Transverse colon (tissue), 4 donors: Measurements from ENCODE around the gene SH2D7. TPM values are rescaled to one million over a fixed set of nuclear protein-coding genes. Genes with fewer than 3 reads are reported as not detected.

Experiments
- DNase-seq: peaks from one replicate; pipeline ENCODE4 v3.0.0-alpha.2; 2019
- H3K27ac ChIP-seq, 4 donors: fragments of 200-600 bp; sonication (generic); 2 replicates each; pipeline ENCODE4 v1.5.1; 2016 to 2018; ENCODE audit warnings: inconsistent platforms in 4 of 4
- H3K27me3 ChIP-seq: fragments of 200-600 bp; sonication (generic); 2 replicates; pipeline ENCODE4 v1.5.1; 2017; ENCODE audit warnings: inconsistent platforms
- H3K36me3 ChIP-seq, 4 donors: fragments of 200-600 bp; sonication (generic); 2 replicates each; pipeline ENCODE4 v1.5.1; 2017 to 2019; ENCODE audit warnings: inconsistent platforms in 4 of 4
- H3K4me1 ChIP-seq, 4 donors: fragments of 200-600 bp; sonication (generic); 2 replicates each; pipeline ENCODE4 v1.5.1; 2017 to 2020; ENCODE audit warnings: inconsistent platforms in 4 of 4
- H3K4me3 ChIP-seq, 4 donors: fragments of 200-600 bp; sonication (generic); 1 replicate in 1 of 4; 2 replicates in 3 of 4; pipeline versions ENCODE4 v1.5.1 to v1.6.1; 2017 to 2019; ENCODE audit warnings: inconsistent platforms in 4 of 4
- H3K9me3 ChIP-seq, 2 donors: fragments of 200-600 bp; sonication (generic); 2 replicates each; pipeline ENCODE4 v1.5.1; 2017 to 2019; ENCODE audit warnings: inconsistent platforms in 2 of 2
- CTCF ChIP-seq, 5 experiments: fragments of 200-600 bp in 3 of 5; fragments of 450-650 bp in 2 of 5; sonication (generic) in 3 of 5; IDR thresholded peaks; 1 replicate in 2 of 5; 2 replicates in 3 of 5; pipeline ENCODE4 v1.5.1; 2016 to 2017; ENCODE audit warnings: antibody characterized with exemption in 5 of 5, inconsistent platforms in 3 of 5, mild to moderate bottlenecking in 2 of 5, moderate library complexity in 1 of 5
- EP300 ChIP-seq: sonication (generic); formaldehyde crosslinking; IDR thresholded peaks from one replicate; pipeline ENCODE4 v1.6.1; 2017; ENCODE audit warnings: antibody characterized with exemption, low read depth
- POLR2A ChIP-seq: fragments of 450-650 bp; IDR thresholded peaks from one replicate; pipeline ENCODE4 v1.6.1; 2016; ENCODE audit warnings: antibody characterized with exemption, mild to moderate bottlenecking, moderate library complexity
- POLR2AphosphoS5 ChIP-seq, 3 donors: sonication (generic); formaldehyde crosslinking; IDR thresholded peaks; one replicate each; pipeline ENCODE4 v1.6.1; 2016; ENCODE audit warnings: antibody characterized with exemption in 3 of 3
- WGBS, 2 donors: methylation state at CpG; one replicate each; pipeline ENCODE4 v1.1.5; 2018; ENCODE audit warnings: low coverage in 1 of 2; 5-methylcytosine and 5-hydroxymethylcytosine counted together
- in situ Hi-C, 4 donors: fragments of 200-750 bp; cut with MboI; loops; one replicate each; pipeline versions ENCODE4 v1.15.0 to v1.15.1; 2017; ENCODE audit warnings: low sequenced_read_pairs in 3 of 4, low pct_ligation_motif_present in 1 of 4, low pct_unique_long_range_greater_than_20kb in 1 of 4
- intact Hi-C: fragments of 100-400 bp; cut with DNase I; formaldehyde crosslinking; loops from one replicate; pipeline ENCODE4 v1.15.1; 2023; ENCODE audit warnings: low total_unique reads
- total RNA-seq, 4 donors: library from RNA; depleted of rRNA; stranded (reverse); fragments of >200 nt; gene quantifications; one replicate each; pipeline ENCODE4 v1.1.0, GENCODE V29; 2016

SH2D7 gene
- total RNA-seq, 4 donors from 2014 or later = 6.0 to 9.7 (median 9.3) TPM; not detected in 1

- in situ Hi-C loops = loop anchor here in 1 of 4 donors (25.0 kb wide), 1 partner anchor 117 kb away; the partner anchor contains the start of gene ACSBG1
These were observed 28.2 kb downstream of the SH2D7 start for GRCh38 chr15:78120523-78120922.

GRCh38 chr15:78125267-78125666, 32.9 kb downstream of the SH2D7 start:
- DNase-seq = no peak
- peaks cover 0 to 7% (median 0%) of the 10 kb centered on the region in 4 donors for H3K4me1 ChIP-seq
- 80 to 100% methylated on average over 1 to 3 of the region's 3 CpGs for WGBS, 2 donors
- no peak overlapping the region for H3K27ac ChIP-seq
- intact Hi-C loops (no loop called here), in situ Hi-C loops (loop anchor here in 1 of 4 donors (25.0 kb wide), 1 partner anchor 312 kb away; the partner anchor contains the start of gene IREB2)
- TF ChIP-seq POLR2AphosphoS5 (IDR thresholded peaks at IDR 0.05) (no peak), EP300 (no peak), POLR2A (no peak), CTCF (IDR thresholded peaks at IDR 0.05) (no peak)
- no peaks in the 10 kb centered on the region for H3K27me3 ChIP-seq
- no peaks in the 10 kb centered on the region for H3K36me3 ChIP-seq
- H3K4me3 ChIP-seq = no peak overlapping the region
- no peaks in the 10 kb centered on the region for H3K9me3 ChIP-seq

More at GRCh38 chr15:78120523-78120922, 28.2 kb downstream of the SH2D7 start:
- WGBS, 2 donors = 85% methylated on average over 5 of the region's 5 CpGs; no CpG with 5 or more reads in 1 of the 2 donors
- no peaks in the 10 kb centered on the region for H3K27me3 ChIP-seq
- no peak overlapping the region for H3K4me3 ChIP-seq
- no peaks in the 10 kb centered on the region for H3K9me3 ChIP-seq
- DNase-seq = no peak
- no peaks in the 10 kb centered on the region for H3K4me1 ChIP-seq
- no peak overlapping the region for H3K27ac ChIP-seq
- no peaks in the 10 kb centered on the region for H3K36me3 ChIP-seq
- intact Hi-C loops = no loop called here
- TF ChIP-seq POLR2AphosphoS5 (IDR thresholded peaks at IDR 0.05) = no peak
- no peak for TF ChIP-seq EP300
- TF ChIP-seq POLR2A = no peak
- no peak for TF ChIP-seq CTCF (IDR thresholded peaks at IDR 0.05)

- no peak overlapping the region for H3K4me3 ChIP-seq
- DNase-seq = no peak
- 46% methylated on average over 2 of the region's 2 CpGs; no CpG with 5 or more reads in 1 of the 2 donors for whole genome bisulfite sequencing, 2 donors
- peak overlapping the region in 1 of 4 donors; percentile 24 for H3K27ac ChIP-seq
- peaks cover 7 to 23% (median 10%) of the 10 kb centered on the region in 4 donors for H3K4me1 ChIP-seq
- TF ChIP-seq POLR2A (no peak), EP300 (no peak), POLR2AphosphoS5 (IDR thresholded peaks at IDR 0.05) (no peak), CTCF (IDR thresholded peaks at IDR 0.05) (no peak)
- in situ Hi-C loops = loop anchor here in 1 of 4 donors (25.0 kb wide), 1 partner anchor 309 kb away; the partner anchor contains the start of gene IREB2
- H3K27me3 ChIP-seq = no peaks in the 10 kb centered on the region
- intact Hi-C loops = no loop called here
- no peaks in the 10 kb centered on the region for H3K9me3 ChIP-seq
- no peaks in the 10 kb centered on the region for H3K36me3 ChIP-seq
These were observed 35.5 kb downstream of the SH2D7 start for GRCh38 chr15:78127882-78128281.

GRCh38 chr15:78129077-78129750, 36.9 kb downstream of the SH2D7 start:
- Histone ChIP-seq H3K9me3 (no peaks in the 10 kb centered on the region), H3K4me3 (no peak overlapping the region), H3K27me3 (no peaks in the 10 kb centered on the region), H3K36me3 (no peaks in the 10 kb centered on the region), H3K27ac (no peak overlapping the region), H3K4me1 (peaks cover 7 to 23% (median 10%) of the 10 kb centered on the region in 4 donors)
- TF ChIP-seq CTCF (IDR thresholded peaks at IDR 0.05) = no peak
- intact Hi-C loops (no loop called here), in situ Hi-C loops (loop anchor here in 1 of 4 donors (25.0 kb wide), 1 partner anchor 308 kb away; the partner anchor contains the start of gene IREB2)
- WGBS, 2 donors = 75 to 80% methylated on average over 1 to 8 of the region's 8 CpGs
- DNase-seq = no peak
